ENCODE results near the gene RGS19. TPM values are rescaled to one million over a fixed set of nuclear protein-coding genes. Genes with fewer than 3 reads are reported as not detected.

RGS19 gene
- polyA plus RNA-seq, 1 of the 3 experiments (the other 2 are of a cell fraction) = 20.5 TPM

DNA sequence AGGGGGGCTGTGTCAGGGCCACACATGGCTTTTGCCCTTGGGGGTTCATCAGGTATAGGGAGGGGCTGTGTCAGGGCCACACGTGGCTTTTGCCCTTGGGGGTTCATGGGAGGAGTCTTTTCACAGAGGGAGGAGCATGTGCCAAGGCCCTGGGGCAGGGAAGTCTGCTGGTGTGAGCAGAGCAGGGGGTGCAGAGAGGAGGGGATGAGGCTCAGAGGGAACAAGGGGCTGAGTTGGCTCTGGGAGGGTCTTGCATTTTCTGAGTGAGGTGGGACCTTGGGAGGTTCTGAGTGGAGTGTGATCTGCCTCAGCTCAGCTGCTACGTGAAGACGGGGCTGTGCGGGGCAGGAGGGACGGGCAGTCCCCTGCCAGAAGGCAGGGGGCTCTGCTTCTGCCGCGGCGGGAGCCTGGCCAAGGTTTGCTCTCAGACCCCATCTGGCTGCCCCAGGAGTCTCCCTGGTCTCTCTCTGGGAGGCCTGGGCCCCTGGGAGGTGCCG, 23.9 kb downstream of the RGS19 start:
- Histone ChIP-seq H3K27me3 (ENCODE audit: insufficient read depth) (no peaks in the 10 kb centered on the region), H3K4me2 (no peak overlapping the region), H4K20me1 (ENCODE audit: insufficient read depth) (no peaks in the 10 kb centered on the region), H3K79me2 (ENCODE audit: insufficient read depth) (no peaks in the 10 kb centered on the region), H3K9me3 (no peaks in the 10 kb centered on the region), H3F3A (replicated peaks; ENCODE audit: insufficient read depth) (no peaks in the 10 kb centered on the region), H3K27ac (ENCODE audit: low read depth in 2 of 2, low read length in 1 of 2) (no peak overlapping the region), H3K9me2 (no peaks in the 10 kb centered on the region), H3K4me3 (ENCODE audit: low read depth in 2 of 2, low read length in 1 of 2) (no peak overlapping the region), H2AFZ (ENCODE audit: low read depth) (no peak overlapping the region), H3K9ac (no peak overlapping the region), H3K36me3 (replicated peaks in 1 of 2; ENCODE audit: control insufficient read depth in 1 of 2, insufficient read depth in 2 of 2, low read length in 1 of 2) (no peaks in the 10 kb centered on the region), H3K4me1 (ENCODE audit: control insufficient read depth in 1 of 2, insufficient read depth in 2 of 2, low read depth in 1 of 2, low read length in 1 of 2) (peaks cover 0 to 10% of the 10 kb centered on the region in 2 experiments; a peak in 1 of 4 replicates)
- 59% methylated on average over 3 of the region's 9 CpGs for WGBS (ENCODE audit: low lambda C conversion rate)
- CTCF ChIA-PET = interaction anchor here (7.8 kb wide), 1 partner anchor 17 kb away, joined by 85 read pairs; no protein-coding TSS in a partner anchor
- no peak for DNase-seq
- no peak for TF ChIP-seq EP300 (IDR thresholded peaks at IDR 0.05; ENCODE audit: borderline replicate concordance in 1 of 2, low read depth in 1 of 2, low read length in 1 of 2)
- TF ChIP-seq RXRA (IDR thresholded peaks at IDR 0.05; ENCODE audit: borderline replicate concordance, low read depth) = no peak
- no peak for TF ChIP-seq FOXJ3 (CRISPR knock-in tag; IDR thresholded peaks at IDR 0.05)
- no peak for TF ChIP-seq RFX5 (IDR thresholded peaks at IDR 0.05; ENCODE audit: low read length)
- no peak for TF ChIP-seq FOXM1 (IDR thresholded peaks at IDR 0.05; ENCODE audit: low read depth)
- no peak for TF ChIP-seq REST (IDR thresholded peaks at IDR 0.05; ENCODE audit: low read depth, low read length)
- TF ChIP-seq RAD21 (IDR thresholded peaks at IDR 0.05; ENCODE audit: low read length) = no peak
- TF ChIP-seq TCF12 (IDR thresholded peaks at IDR 0.05) = no peak
- TF ChIP-seq, protein P1, sequence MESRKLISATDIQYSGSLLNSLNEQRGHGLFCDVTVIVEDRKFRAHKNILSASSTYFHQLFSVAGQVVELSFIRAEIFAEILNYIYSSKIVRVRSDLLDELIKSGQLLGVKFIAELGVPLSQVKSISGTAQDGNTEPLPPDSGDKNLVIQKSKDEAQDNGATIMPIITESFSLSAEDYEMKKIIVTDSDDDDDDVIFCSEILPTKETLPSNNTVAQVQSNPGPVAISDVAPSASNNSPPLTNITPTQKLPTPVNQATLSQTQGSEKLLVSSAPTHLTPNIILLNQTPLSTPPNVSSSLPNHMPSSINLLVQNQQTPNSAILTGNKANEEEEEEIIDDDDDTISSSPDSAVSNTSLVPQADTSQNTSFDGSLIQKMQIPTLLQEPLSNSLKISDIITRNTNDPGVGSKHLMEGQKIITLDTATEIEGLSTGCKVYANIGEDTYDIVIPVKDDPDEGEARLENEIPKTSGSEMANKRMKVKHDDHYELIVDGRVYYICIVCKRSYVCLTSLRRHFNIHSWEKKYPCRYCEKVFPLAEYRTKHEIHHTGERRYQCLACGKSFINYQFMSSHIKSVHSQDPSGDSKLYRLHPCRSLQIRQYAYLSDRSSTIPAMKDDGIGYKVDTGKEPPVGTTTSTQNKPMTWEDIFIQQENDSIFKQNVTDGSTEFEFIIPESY (IDR thresholded peaks at IDR 0.05; ENCODE audit: borderline replicate concordance, low read depth) = no peak
- no peak for TF ChIP-seq NRF1 (IDR thresholded peaks at IDR 0.05; ENCODE audit: low read depth, low read length)
- no peak for TF ChIP-seq GABPA (IDR thresholded peaks at IDR 0.05; ENCODE audit: low read depth)
- TF ChIP-seq USF1 (IDR thresholded peaks at IDR 0.05; ENCODE audit: borderline replicate concordance, low read depth) = no peak
- no peak for TF ChIP-seq NFIC (IDR thresholded peaks at IDR 0.05; ENCODE audit: borderline replicate concordance)
- TF ChIP-seq, protein P2, sequence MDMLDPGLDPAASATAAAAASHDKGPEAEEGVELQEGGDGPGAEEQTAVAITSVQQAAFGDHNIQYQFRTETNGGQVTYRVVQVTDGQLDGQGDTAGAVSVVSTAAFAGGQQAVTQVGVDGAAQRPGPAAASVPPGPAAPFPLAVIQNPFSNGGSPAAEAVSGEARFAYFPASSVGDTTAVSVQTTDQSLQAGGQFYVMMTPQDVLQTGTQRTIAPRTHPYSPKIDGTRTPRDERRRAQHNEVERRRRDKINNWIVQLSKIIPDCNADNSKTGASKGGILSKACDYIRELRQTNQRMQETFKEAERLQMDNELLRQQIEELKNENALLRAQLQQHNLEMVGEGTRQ (IDR thresholded peaks at IDR 0.05; ENCODE audit: borderline replicate concordance, low read depth, low read length) = no peak
- TF ChIP-seq, protein P3, sequence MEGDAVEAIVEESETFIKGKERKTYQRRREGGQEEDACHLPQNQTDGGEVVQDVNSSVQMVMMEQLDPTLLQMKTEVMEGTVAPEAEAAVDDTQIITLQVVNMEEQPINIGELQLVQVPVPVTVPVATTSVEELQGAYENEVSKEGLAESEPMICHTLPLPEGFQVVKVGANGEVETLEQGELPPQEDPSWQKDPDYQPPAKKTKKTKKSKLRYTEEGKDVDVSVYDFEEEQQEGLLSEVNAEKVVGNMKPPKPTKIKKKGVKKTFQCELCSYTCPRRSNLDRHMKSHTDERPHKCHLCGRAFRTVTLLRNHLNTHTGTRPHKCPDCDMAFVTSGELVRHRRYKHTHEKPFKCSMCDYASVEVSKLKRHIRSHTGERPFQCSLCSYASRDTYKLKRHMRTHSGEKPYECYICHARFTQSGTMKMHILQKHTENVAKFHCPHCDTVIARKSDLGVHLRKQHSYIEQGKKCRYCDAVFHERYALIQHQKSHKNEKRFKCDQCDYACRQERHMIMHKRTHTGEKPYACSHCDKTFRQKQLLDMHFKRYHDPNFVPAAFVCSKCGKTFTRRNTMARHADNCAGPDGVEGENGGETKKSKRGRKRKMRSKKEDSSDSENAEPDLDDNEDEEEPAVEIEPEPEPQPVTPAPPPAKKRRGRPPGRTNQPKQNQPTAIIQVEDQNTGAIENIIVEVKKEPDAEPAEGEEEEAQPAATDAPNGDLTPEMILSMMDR (IDR thresholded peaks at IDR 0.05) = no peak
- no peak for TF ChIP-seq EZH2phosphoT487 (IDR thresholded peaks at IDR 0.05; ENCODE audit: borderline replicate concordance, low read depth)
- TF ChIP-seq SMC3 (IDR thresholded peaks at IDR 0.05; ENCODE audit: low read depth, low read length) = no peak
- POLR2A ChIA-PET = interaction anchor here (1.4 kb wide), 1 partner anchor 24 kb away, joined by 3 read pairs; the partner anchor contains the start of gene RGS19

Data from SK-N-SH (cell line).